T-cell (primary cell): Measurements from ENCODE around the gene VWF. TPM values are rescaled to one million over a fixed set of nuclear protein-coding genes. Genes with fewer than 3 reads are reported as not detected.

Experiments used
- ATAC-seq, 4 experiments: fragments of 200-7000 bp in 3 of 4; fragments of 150-1000 bp in 1 of 4; cut with Tn5 transposase; replicated peaks in 1 of 4; 1 replicate in 3 of 4; 2 replicates in 1 of 4; pipeline ENCODE4 v1.10.0; 2021; ENCODE audit warnings: moderate library complexity in 3 of 4, mild to moderate bottlenecking in 2 of 4, moderate number of reproducible peaks in 1 of 4
- CTCF ChIA-PET, 2 donors: fragments of 300-600 bp; sonication (Branson Sonifier 250); formaldehyde crosslinking; loops; one replicate each; lab custom pipeline; 2022; ENCODE audit warnings: antibody characterized with exemption in 2 of 2; lab: Charles Lee
- POLR2A ChIA-PET, 2 donors: fragments of 300-600 bp; sonication (Branson Sonifier 250); formaldehyde crosslinking; loops; one replicate each; lab custom pipeline; 2022; ENCODE audit warnings: antibody characterized with exemption in 2 of 2; lab: Charles Lee
- DNase-seq, 35 experiments: peaks; one replicate each; pipeline versions ENCODE4 v3.0.0 to v3.0.0-alpha.2; 2013 to 2023
- H3K27ac ChIP-seq: one replicate; pipeline ENCODE4 v1.5.1; 2013; ENCODE audit warnings: low read length
- H3K27me3 ChIP-seq, 2 experiments: replicated peaks in 1 of 2; 1 replicate in 1 of 2; 2 replicates in 1 of 2; pipeline versions ENCODE4 v1.6.1 to v1.7.0; 2013; ENCODE audit warnings: low read length in 1 of 2, mixed read lengths in 1 of 2; ENCODE audit not compliant: control insufficient read depth in 2 of 2, insufficient read depth in 2 of 2; ENCODE audit errors: extremely low read depth in 1 of 2
- H3K36me3 ChIP-seq, 2 donors: 1 replicate in 1 of 2; 2 replicates in 1 of 2; pipeline versions ENCODE4 v1.6.1 to v1.7.0; 2013; ENCODE audit warnings: low read length in 1 of 2; ENCODE audit not compliant: control insufficient read depth in 2 of 2, insufficient read depth in 1 of 2; ENCODE audit errors: extremely low read depth in 1 of 2
- H3K4me1 ChIP-seq, 2 experiments: 1 replicate in 1 of 2; 2 replicates in 1 of 2; pipeline versions ENCODE4 v1.6.1 to v1.7.0; 2013; ENCODE audit warnings: low read length in 2 of 2, mixed read lengths in 1 of 2; ENCODE audit not compliant: insufficient read depth in 2 of 2, control insufficient read depth in 1 of 2; ENCODE audit errors: extremely low read depth in 1 of 2
- H3K4me3 ChIP-seq, 2 donors: 1 replicate in 1 of 2; 2 replicates in 1 of 2; pipeline versions ENCODE4 v1.5.1 to v1.7.0; 2013; ENCODE audit warnings: mild to moderate bottlenecking in 2 of 2, low read length in 1 of 2, moderate library complexity in 1 of 2; ENCODE audit not compliant: control insufficient read depth in 1 of 2; ENCODE audit errors: extremely low read depth in 1 of 2
- H3K9me3 ChIP-seq: 2 replicates; pipeline ENCODE4 v1.7.0; 2013
- H3K27ac Mint-ChIP-seq, 2 donors: one replicate each; pipeline ENCODE4 v1.8.0; 2020 to 2021; ENCODE audit warnings: mild to moderate bottlenecking in 2 of 2, mixed read lengths in 2 of 2
- H3K27me3 Mint-ChIP-seq, 2 donors: one replicate each; pipeline ENCODE4 v1.8.0; 2021 to 2022; ENCODE audit warnings: mixed read lengths in 2 of 2
- H3K36me3 Mint-ChIP-seq: one replicate; pipeline ENCODE4 v1.8.0; 2021; ENCODE audit warnings: mixed read lengths
- H3K4me1 Mint-ChIP-seq, 3 donors: one replicate each; pipeline ENCODE4 v1.8.0; 2020 to 2022; ENCODE audit warnings: mixed read lengths in 3 of 3, mild to moderate bottlenecking in 1 of 3
- H3K4me3 Mint-ChIP-seq, 3 donors: one replicate each; pipeline ENCODE4 v1.8.0; 2020 to 2022; ENCODE audit warnings: mild to moderate bottlenecking in 3 of 3, mixed read lengths in 3 of 3, moderate library complexity in 3 of 3
- H3K9me3 Mint-ChIP-seq, 3 donors: one replicate each; pipeline ENCODE4 v1.8.0; 2020 to 2022; ENCODE audit warnings: mixed read lengths in 3 of 3
- WGBS: methylation state at CpG from one replicate; pipeline ENCODE4 v1.1.5; 2013; ENCODE audit warnings: missing lambda C conversion rate; ENCODE audit not compliant: insufficient coverage; 5-methylcytosine and 5-hydroxymethylcytosine counted together
- total RNA-seq, 35 experiments: library from RNA in 6 of 35; stranded (reverse) in 6 of 35; fragments of 120-200 nt in 1 of 35; gene quantifications; one replicate each; pipeline versions ENCODE4 v1.2.1 to v1.2.4 and lab custom pipeline; 2013 to 2026

The VWF gene
- total RNA-seq, 5 donors from 2014 or later (not counting 1 experiment from before 2014, with no cell fraction given), result 0.13 to 0.90 (median 0.74) TPM; not detected in 1

DNA sequence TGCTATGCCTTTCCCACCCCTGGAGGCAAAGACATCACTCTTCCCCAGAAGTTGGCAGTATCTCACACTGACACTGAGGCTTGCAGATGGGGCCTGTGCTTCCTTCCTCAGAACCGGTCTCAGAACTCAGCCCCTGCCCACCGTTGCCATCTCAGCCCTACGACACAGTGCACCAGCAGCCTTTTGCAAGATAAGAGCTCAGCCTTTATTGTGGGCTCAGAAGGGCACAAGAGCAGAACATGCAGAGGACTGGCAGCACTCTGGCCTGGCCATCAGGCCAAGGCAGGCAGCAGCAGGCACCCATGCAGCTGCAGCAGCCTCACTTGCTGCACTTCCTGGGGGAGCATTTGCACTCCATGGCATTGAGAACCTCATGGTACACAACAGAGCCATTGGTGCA, 175.8 kb downstream of the VWF start:
- peaks cover 6 to 33% of the 10 kb centered on the region in 2 experiments for H3K27me3 ChIP-seq
- H3K4me3 ChIP-seq, result no peak overlapping the region
- WGBS, result 38% methylated on average over 3 of the region's 3 CpGs
- no peaks in the 10 kb centered on the region for H3K36me3 ChIP-seq
- peaks cover 62 to 92% of the 10 kb centered on the region in 2 donors for H3K27me3 Mint-ChIP-seq
- H3K27ac Mint-ChIP-seq, result no peak overlapping the region
- POLR2A ChIA-PET, result no interaction called here
- no peaks in the 10 kb centered on the region for H3K9me3 ChIP-seq
- DNase-seq, result no peak
- H3K4me3 Mint-ChIP-seq, result no peak overlapping the region
- no peaks in the 10 kb centered on the region for H3K4me1 ChIP-seq
- H3K9me3 Mint-ChIP-seq, result no peaks in the 10 kb centered on the region
- CTCF ChIA-PET, result no interaction called here
- no peak for ATAC-seq
- H3K36me3 Mint-ChIP-seq, result no peaks in the 10 kb centered on the region
- no peak overlapping the region for H3K27ac ChIP-seq
- peaks cover 0 to 6% (median 5%) of the 10 kb centered on the region in 3 donors for H3K4me1 Mint-ChIP-seq

DNA sequence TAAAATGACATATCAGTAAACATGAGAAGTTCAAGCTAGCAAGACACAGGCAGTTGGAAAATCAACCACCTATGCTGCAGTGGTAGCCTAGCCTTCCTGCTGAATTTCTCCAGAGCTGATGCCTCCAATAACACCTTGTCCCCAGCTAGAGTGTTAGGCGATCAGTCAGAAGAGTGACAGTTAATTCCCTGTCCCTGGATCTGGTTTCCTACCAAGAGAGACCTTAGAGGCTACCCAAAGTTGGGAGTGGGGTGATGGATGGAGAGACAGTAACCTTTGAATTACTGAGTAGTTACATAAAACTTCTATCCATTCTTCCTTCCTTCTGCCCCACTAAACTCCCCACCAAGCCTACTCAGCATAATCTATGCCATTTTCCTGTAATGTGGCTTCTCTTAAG, 177.5 kb downstream of the VWF start:
- H3K27me3 Mint-ChIP-seq, result peaks cover 71 to 89% of the 10 kb centered on the region in 2 donors
- ChIA-PET POLR2A (no interaction called here), CTCF (no interaction called here)
- H3K27ac Mint-ChIP-seq, result no peak overlapping the region
- H3K36me3 Mint-ChIP-seq, result no peaks in the 10 kb centered on the region
- H3K4me1 ChIP-seq, result no peaks in the 10 kb centered on the region
- peaks cover 6 to 38% of the 10 kb centered on the region in 2 experiments for H3K27me3 ChIP-seq
- no CpG with 5 or more reads among the region's 1 CpG for WGBS
- peaks cover 0 to 6% (median 5%) of the 10 kb centered on the region in 3 donors for H3K4me1 Mint-ChIP-seq
- ATAC-seq, result no peak
- H3K4me3 ChIP-seq, result no peak overlapping the region
- no peaks in the 10 kb centered on the region for H3K9me3 Mint-ChIP-seq
- no peak for DNase-seq
- H3K9me3 ChIP-seq, result no peaks in the 10 kb centered on the region
- H3K27ac ChIP-seq, result no peak overlapping the region
- H3K4me3 Mint-ChIP-seq, result no peak overlapping the region
- H3K36me3 ChIP-seq, result no peaks in the 10 kb centered on the region

DNA sequence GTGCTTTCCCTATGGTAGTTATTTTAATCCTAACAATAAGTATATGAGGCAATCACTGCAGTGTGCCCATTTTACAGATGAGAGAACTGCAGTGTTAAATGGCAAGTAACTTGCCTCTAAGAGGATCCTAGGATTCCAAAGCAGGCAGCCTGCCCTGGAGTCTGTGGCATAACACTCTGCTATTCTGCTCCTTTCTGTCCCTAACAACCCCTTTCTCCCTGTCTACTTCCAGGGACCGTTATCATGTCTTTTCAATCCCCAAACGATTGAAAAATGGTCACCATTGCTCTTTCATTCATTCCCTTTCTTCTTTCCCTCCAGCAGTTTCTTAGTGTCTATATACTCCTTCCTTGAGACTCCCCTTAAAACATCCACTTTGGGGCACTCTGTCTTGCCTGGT, 178.1 kb downstream of the VWF start:
- ATAC-seq, result no peak
- Mint-ChIP-seq H3K4me1 (peaks cover 0 to 6% (median 5%) of the 10 kb centered on the region in 3 donors), H3K36me3 (no peaks in the 10 kb centered on the region), H3K27ac (peak overlapping the region in 1 of 2 donors; percentile 44), H3K4me3 (no peak overlapping the region), H3K27me3 (peaks cover 69 to 82% of the 10 kb centered on the region in 2 donors), H3K9me3 (no peaks in the 10 kb centered on the region)
- Histone ChIP-seq H3K36me3 (no peaks in the 10 kb centered on the region), H3K27ac (no peak overlapping the region), H3K4me3 (no peak overlapping the region), H3K4me1 (no peaks in the 10 kb centered on the region), H3K9me3 (no peaks in the 10 kb centered on the region), H3K27me3 (peaks cover 6 to 38% of the 10 kb centered on the region in 2 experiments)
- 83% methylated on average over 1 of the region's 2 CpGs for WGBS
- ChIA-PET POLR2A (no interaction called here), CTCF (no interaction called here)
- no peak for DNase-seq

DNA sequence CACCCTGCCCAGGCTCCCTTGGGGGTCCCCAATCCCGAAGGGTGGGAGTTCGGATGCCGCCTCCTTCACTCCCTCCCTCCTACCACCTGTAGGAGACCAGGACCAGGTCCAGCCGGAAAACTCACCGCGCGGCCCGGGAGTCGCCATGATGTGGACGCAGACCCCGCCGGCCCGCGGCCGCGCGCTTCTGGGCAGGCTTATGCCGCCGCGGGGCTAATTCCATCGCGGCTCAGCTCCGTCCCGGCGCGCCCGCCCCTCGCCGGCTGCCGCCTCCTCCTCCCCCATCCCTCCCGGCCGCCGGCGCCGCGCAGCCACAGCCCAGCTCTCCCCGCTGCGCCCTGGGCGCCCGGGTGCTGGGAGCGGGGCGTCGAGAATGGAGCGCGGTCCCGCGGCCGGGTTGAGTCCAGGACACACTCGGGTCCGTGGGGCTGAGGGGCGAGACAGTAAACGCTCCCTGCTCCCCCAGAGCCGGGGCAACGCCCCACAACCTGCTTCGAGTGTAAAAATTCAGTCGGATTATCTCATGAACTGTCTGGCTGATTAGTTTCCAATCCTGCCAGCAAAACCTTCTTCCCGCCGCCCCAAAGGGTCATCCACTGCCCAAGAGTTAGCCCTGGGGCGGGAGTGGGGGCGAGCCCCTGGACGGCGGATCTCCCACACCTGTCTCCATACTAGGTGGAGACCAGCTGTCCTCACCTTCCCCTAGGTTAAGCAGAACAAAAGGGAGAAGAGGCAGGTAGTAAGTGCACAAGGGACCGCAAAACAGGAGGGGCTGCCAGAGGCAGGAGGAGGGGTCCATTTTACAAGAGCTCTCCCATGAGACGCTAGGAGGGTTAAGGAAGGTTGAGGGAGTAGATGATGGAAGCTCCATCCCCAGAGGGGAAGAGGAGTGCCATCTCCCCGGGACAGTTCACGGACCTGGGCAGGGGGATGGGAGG, 179.1 kb downstream of the VWF start, which contains the start of gene ANO2:
ANO2 (minus strand) TSS at position 189 of the 938 bp plus-strand sequence; CDS start at position 147, 42 bp downstream.
- peaks cover 6 to 38% of the 10 kb centered on the region in 2 experiments for H3K27me3 ChIP-seq
- Mint-ChIP-seq H3K36me3 (no peaks in the 10 kb centered on the region), H3K4me3 (peak within 1 kb of the TSS in 1 of 3 donors; percentile 35), H3K9me3 (no peaks in the 10 kb centered on the region), H3K4me1 (peaks cover 0 to 6% (median 5%) of the 10 kb centered on the region in 3 donors), H3K27me3 (peaks cover 67 to 85% of the 10 kb centered on the region in 2 donors), H3K27ac (no peak within 1 kb of the TSS)
- POLR2A ChIA-PET, result no interaction called here
- ATAC-seq (no peak), DNase-seq (no peak)
- no peak within 1 kb of the TSS for H3K27ac ChIP-seq
- H3K36me3 ChIP-seq, result no peaks in the 10 kb centered on the region
- no peaks in the 10 kb centered on the region for H3K4me1 ChIP-seq
- H3K4me3 ChIP-seq, result no peak within 1 kb of the TSS
- CTCF ChIA-PET, result no interaction called here
- 4% methylated on average over 61 of the region's 66 CpGs for WGBS
- no peaks in the 10 kb centered on the region for H3K9me3 ChIP-seq

DNA sequence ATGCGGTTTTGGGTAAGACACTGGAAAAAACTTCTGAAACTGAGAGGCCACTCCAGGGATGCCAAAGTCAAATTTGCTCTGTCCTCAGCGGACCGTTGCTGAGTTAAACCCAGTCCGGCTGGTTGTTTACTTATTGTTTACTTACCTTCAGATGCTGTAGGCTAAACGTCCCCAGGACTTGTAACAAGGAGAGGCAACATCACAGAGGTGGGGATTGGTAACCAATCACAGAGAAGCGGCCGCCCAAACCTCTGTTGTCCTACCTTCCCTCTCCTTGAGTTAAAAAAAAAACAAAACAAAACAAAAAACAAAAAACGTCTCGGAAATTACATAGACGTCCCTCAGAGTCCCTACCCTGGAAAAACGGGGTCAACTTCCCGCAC, 179.8 kb downstream of the VWF start:
- Mint-ChIP-seq H3K27ac (no peak overlapping the region), H3K4me3 (no peak overlapping the region), H3K27me3 (peaks cover 70 to 85% of the 10 kb centered on the region in 2 donors), H3K36me3 (no peaks in the 10 kb centered on the region), H3K9me3 (no peaks in the 10 kb centered on the region), H3K4me1 (peaks cover 0 to 6% (median 5%) of the 10 kb centered on the region in 3 donors)
- H3K27ac ChIP-seq, result no peak overlapping the region
- no peak for ATAC-seq
- H3K9me3 ChIP-seq, result no peaks in the 10 kb centered on the region
- ChIA-PET CTCF (no interaction called here), POLR2A (no interaction called here)
- H3K4me1 ChIP-seq, result no peaks in the 10 kb centered on the region
- H3K36me3 ChIP-seq, result no peaks in the 10 kb centered on the region
- DNase-seq, result no peak
- peaks cover 6 to 36% of the 10 kb centered on the region in 2 experiments for H3K27me3 ChIP-seq
- 50% methylated on average over 12 of the region's 12 CpGs for WGBS
- H3K4me3 ChIP-seq, result no peak overlapping the region

DNA sequence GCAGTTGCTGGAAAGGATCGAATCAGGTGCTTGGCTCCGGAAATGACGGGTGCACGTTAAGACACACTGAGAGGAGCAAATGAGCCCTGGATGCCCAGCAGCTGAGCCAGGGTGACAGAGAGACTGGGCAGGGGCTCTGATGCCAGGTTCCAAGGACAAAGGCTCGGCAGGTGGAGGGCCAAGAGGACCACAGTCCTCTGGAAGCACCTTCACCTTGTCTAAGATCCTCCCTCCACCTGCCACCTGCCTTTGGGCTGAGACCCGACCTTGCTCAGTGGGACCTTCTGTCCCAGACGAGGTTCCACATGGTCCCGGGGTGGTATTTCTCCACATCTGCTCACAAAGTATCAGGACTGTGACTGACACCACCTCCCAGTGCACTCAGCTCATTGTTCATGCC, 180.4 kb downstream of the VWF start:
- Mint-ChIP-seq H3K9me3 (no peaks in the 10 kb centered on the region), H3K27me3 (peaks cover 72 to 84% of the 10 kb centered on the region in 2 donors), H3K4me1 (peaks cover 0 to 6% (median 5%) of the 10 kb centered on the region in 3 donors), H3K27ac (no peak overlapping the region), H3K4me3 (no peak overlapping the region), H3K36me3 (no peaks in the 10 kb centered on the region)
- CTCF ChIA-PET, result no interaction called here
- Histone ChIP-seq H3K9me3 (no peaks in the 10 kb centered on the region), H3K4me3 (no peak overlapping the region), H3K27ac (no peak overlapping the region), H3K36me3 (no peaks in the 10 kb centered on the region), H3K27me3 (peaks cover 6 to 32% of the 10 kb centered on the region in 2 experiments), H3K4me1 (no peaks in the 10 kb centered on the region)
- ATAC-seq (no peak), DNase-seq (no peak)
- 78% methylated on average over 8 of the region's 8 CpGs for WGBS
- POLR2A ChIA-PET, result no interaction called here
